ENCODE measurements around the gene OLFML1. TPM values are rescaled to one million over a fixed set of nuclear protein-coding genes. Genes with fewer than 3 reads are reported as not detected.

OLFML1 gene
- polyA plus RNA-seq, 1 donor from 2014 or later = not detected

DNA sequence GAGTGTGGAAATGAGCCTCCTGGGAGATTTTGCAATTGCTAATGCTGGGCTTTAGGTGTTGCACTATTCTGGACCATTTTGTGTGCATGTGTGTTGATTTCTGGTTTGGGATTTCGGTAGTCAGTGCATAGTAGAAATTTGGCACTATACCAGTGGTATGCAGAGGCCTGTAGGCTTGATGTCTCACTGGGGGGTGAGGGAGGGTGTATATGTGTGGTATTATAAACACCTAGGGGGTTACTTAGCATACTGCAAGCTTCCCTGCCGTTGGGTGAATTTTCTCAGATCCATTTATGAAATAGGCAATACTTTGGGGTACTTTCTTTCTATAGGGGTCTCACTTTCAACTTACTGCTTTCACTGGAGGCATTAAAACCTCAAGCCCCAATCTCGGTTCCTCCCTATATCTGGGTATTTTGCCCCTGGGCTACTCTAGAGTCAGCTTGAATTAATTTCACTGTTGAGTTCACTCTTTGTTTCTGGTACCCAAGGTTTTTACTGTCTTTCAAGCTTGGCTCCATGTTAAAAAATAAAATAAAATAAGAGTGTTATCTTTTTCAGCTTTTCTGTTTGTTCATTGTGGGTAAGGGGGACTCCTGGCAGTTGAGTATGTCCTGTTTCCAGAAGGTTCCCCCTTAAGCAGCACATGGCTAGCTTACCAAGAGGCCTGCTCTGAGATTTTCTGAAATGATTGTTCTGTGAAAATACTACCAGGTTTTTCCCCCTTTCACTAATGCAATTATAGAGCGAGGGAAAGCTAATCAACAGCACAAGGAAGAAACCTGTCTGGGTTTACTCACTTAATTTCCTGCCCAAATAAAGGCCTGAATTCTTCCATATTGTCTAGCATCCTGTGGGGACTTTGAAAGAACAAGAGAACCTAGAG is 74.3 kb downstream of the OLFML1 start:
- no peaks in the 10 kb centered on the region for H3F3A ChIP-seq (ENCODE audit: insufficient read depth, low read length, poor library complexity, severe bottlenecking)
- H3K9me2 ChIP-seq (ENCODE audit: insufficient read depth, low read length) = no peaks in the 10 kb centered on the region
- TF ChIP-seq SMC3 (conservative IDR thresholded peaks at IDR 0.05; ENCODE audit: poor library complexity) (no peak), POLR2AphosphoS5 (IDR thresholded peaks at IDR 0.05) (no peak), EP300 (conservative IDR thresholded peaks at IDR 0.05; ENCODE audit: poor library complexity, severe bottlenecking) (no peak), TAF1 (IDR thresholded peaks at IDR 0.05; ENCODE audit: low read depth) (no peak), EZH2 (IDR thresholded peaks at IDR 0.05; ENCODE audit: borderline replicate concordance, insufficient read depth, low read length, poor library complexity, severe bottlenecking) (no peak), REST (IDR thresholded peaks at IDR 0.05; ENCODE audit: borderline replicate concordance) (no peak), MXI1 (conservative IDR thresholded peaks at IDR 0.05; ENCODE audit: poor library complexity, severe bottlenecking) (no peak), RAD21 (conservative IDR thresholded peaks at IDR 0.05) (no peak)
- TF ChIP-seq, protein P1, sequence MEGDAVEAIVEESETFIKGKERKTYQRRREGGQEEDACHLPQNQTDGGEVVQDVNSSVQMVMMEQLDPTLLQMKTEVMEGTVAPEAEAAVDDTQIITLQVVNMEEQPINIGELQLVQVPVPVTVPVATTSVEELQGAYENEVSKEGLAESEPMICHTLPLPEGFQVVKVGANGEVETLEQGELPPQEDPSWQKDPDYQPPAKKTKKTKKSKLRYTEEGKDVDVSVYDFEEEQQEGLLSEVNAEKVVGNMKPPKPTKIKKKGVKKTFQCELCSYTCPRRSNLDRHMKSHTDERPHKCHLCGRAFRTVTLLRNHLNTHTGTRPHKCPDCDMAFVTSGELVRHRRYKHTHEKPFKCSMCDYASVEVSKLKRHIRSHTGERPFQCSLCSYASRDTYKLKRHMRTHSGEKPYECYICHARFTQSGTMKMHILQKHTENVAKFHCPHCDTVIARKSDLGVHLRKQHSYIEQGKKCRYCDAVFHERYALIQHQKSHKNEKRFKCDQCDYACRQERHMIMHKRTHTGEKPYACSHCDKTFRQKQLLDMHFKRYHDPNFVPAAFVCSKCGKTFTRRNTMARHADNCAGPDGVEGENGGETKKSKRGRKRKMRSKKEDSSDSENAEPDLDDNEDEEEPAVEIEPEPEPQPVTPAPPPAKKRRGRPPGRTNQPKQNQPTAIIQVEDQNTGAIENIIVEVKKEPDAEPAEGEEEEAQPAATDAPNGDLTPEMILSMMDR (IDR thresholded peaks at IDR 0.05; ENCODE audit: poor library complexity, severe bottlenecking) = no peak
- no peak overlapping the region for H3K4me2 ChIP-seq (ENCODE audit: low read length)
- H3K27me3 ChIP-seq (ENCODE audit: insufficient read depth, low read depth, low read length) = no peaks in the 10 kb centered on the region
- no peaks in the 10 kb centered on the region for H3K9me3 ChIP-seq (ENCODE audit: low read length)
- H3K27ac ChIP-seq (ENCODE audit: low read length) = no peak overlapping the region
- H2AFZ ChIP-seq (ENCODE audit: low read depth, low read length) = no peak overlapping the region
- no peaks in the 10 kb centered on the region for H3K36me3 ChIP-seq (ENCODE audit: insufficient read depth, low read length)
- no peaks in the 10 kb centered on the region for H3K79me2 ChIP-seq (replicated peaks; ENCODE audit: insufficient read depth, low read length)
- no peak overlapping the region for H3K9ac ChIP-seq (ENCODE audit: low read length)
- H4K20me1 ChIP-seq (ENCODE audit: insufficient read depth) = no peaks in the 10 kb centered on the region
- no peak overlapping the region for H3K4me3 ChIP-seq (ENCODE audit: low read length)

Other genes starting within 250 kb of the OLFML1 start
- gene SYT9, start 233.6 kb upstream of the OLFML1 start, polyA plus RNA-seq = 1.9 and 2.3 TPM in 2 replicates
- gene PPFIBP2, start 28.5 kb downstream of the OLFML1 start, polyA plus RNA-seq = 1.2 TPM in 1 of 2 replicates, not detected in the other
- 0.92 TPM in 1 of 2 replicates, not detected in the other for gene CYB5R2, start 188.0 kb downstream of the OLFML1 start, polyA plus RNA-seq
- not detected in 2 replicates for gene OVCH2, start 221.0 kb downstream of the OLFML1 start, polyA plus RNA-seq

Data from neural cell (in vitro differentiated cells).